Left ventricle myocardium inferior (tissue), 1 donor: ENCODE results near the gene COBLL1. TPM values are rescaled to one million over a fixed set of nuclear protein-coding genes. Genes with fewer than 3 reads are reported as not detected.

Experiments
- DNase-seq: peaks from one replicate; pipeline ENCODE4 v3.0.0-alpha.2; 2020
- H3K27ac ChIP-seq: fragments of 200-600 bp; replicated peaks from 2 replicates; pipeline ENCODE4 v1.8.0; 2021
- H3K27me3 ChIP-seq: fragments of 200-600 bp; 2 replicates; pipeline ENCODE4 v1.8.0; 2021; ENCODE audit warnings: low read depth
- H3K36me3 ChIP-seq: fragments of 200-600 bp; 2 replicates; pipeline ENCODE4 v1.8.0; 2021
- H3K4me1 ChIP-seq: fragments of 200-600 bp; 2 replicates; pipeline ENCODE4 v1.8.0; 2021
- H3K4me3 ChIP-seq: fragments of 200-600 bp; 2 replicates; pipeline ENCODE4 v1.8.0; 2021; ENCODE audit warnings: mild to moderate bottlenecking, moderate library complexity
- H3K9me3 ChIP-seq: fragments of 200-600 bp; replicated peaks from 2 replicates; pipeline ENCODE4 v1.8.0; 2021
- intact Hi-C: fragments of 100-400 bp; cut with micrococcal nuclease; formaldehyde crosslinking; loops from one replicate; pipeline ENCODE4 v1.11.0; 2022
- total RNA-seq: library from RNA; stranded (reverse); fragmentation: NEBNext Ultra II Directional; extraction: Animal tissue kit (Norgen Biotek cat#: 25700); gene quantifications from one replicate; pipeline ENCODE4 v1.2.1, GENCODE V29; 2021
- TF ChIP-seq, protein P1 (sequence below): fragments of 200-600 bp; IDR thresholded peaks from 2 replicates; pipeline ENCODE4 v1.8.0; 2021; ENCODE audit warnings: antibody characterized with exemption, mild to moderate bottlenecking, borderline replicate concordance
- donor health status: DM: no; HTN: yes; CAD: no; lungs with severe emphysema.

Gene COBLL1
- total RNA-seq, 1 donor from 2014 or later: 15.3 TPM

- Histone ChIP-seq H3K36me3 (no peaks in the 10 kb centered on the region), H3K4me3 (no peak overlapping the region), H3K4me1 (peaks cover 55% of the 10 kb centered on the region), H3K27ac (no peak overlapping the region), H3K27me3 (no peaks in the 10 kb centered on the region), H3K9me3 (no peaks in the 10 kb centered on the region)
- intact Hi-C loops: no loop called here
- TF ChIP-seq, protein P1, sequence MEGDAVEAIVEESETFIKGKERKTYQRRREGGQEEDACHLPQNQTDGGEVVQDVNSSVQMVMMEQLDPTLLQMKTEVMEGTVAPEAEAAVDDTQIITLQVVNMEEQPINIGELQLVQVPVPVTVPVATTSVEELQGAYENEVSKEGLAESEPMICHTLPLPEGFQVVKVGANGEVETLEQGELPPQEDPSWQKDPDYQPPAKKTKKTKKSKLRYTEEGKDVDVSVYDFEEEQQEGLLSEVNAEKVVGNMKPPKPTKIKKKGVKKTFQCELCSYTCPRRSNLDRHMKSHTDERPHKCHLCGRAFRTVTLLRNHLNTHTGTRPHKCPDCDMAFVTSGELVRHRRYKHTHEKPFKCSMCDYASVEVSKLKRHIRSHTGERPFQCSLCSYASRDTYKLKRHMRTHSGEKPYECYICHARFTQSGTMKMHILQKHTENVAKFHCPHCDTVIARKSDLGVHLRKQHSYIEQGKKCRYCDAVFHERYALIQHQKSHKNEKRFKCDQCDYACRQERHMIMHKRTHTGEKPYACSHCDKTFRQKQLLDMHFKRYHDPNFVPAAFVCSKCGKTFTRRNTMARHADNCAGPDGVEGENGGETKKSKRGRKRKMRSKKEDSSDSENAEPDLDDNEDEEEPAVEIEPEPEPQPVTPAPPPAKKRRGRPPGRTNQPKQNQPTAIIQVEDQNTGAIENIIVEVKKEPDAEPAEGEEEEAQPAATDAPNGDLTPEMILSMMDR: no peak
- no peak for DNase-seq
Measured at GRCh38 chr2:164815071-164815793, 26.4 kb downstream of the COBLL1 start.

GRCh38 chr2:164813535-164813934, 28.1 kb downstream of the COBLL1 start:
- Histone ChIP-seq H3K9me3 (no peaks in the 10 kb centered on the region), H3K27me3 (no peaks in the 10 kb centered on the region), H3K27ac (no peak overlapping the region), H3K4me3 (no peak overlapping the region), H3K36me3 (no peaks in the 10 kb centered on the region), H3K4me1 (peaks cover 69% of the 10 kb centered on the region)
- TF ChIP-seq, protein P1: no peak
- intact Hi-C loops: no loop called here
- no peak for DNase-seq

- H3K27ac ChIP-seq: peak overlapping the region; percentile 18
- intact Hi-C loops: no loop called here
- TF ChIP-seq, protein P1: no peak
Measured at GRCh38 chr2:164812378-164812777, 29.2 kb downstream of the COBLL1 start.

GRCh38 chr2:164811819-164812218, 29.8 kb downstream of the COBLL1 start:
- H3K4me3 ChIP-seq: no peak overlapping the region
- H3K4me1 ChIP-seq: peaks cover 76% of the 10 kb centered on the region
- TF ChIP-seq, protein P1: no peak
- H3K27ac ChIP-seq: peak overlapping the region; percentile 18
- H3K27me3 ChIP-seq: no peaks in the 10 kb centered on the region
- no peaks in the 10 kb centered on the region for H3K9me3 ChIP-seq
- intact Hi-C loops: no loop called here
- DNase-seq: no peak
- no peaks in the 10 kb centered on the region for H3K36me3 ChIP-seq

More at GRCh38 chr2:164812378-164812777, 29.2 kb downstream of the COBLL1 start:
- Histone ChIP-seq H3K4me1 (peaks cover 78% of the 10 kb centered on the region), H3K9me3 (no peaks in the 10 kb centered on the region), H3K27me3 (no peaks in the 10 kb centered on the region), H3K36me3 (no peaks in the 10 kb centered on the region), H3K4me3 (no peak overlapping the region)
- DNase-seq: no peak

GRCh38 chr2:164810843-164811242, 30.8 kb downstream of the COBLL1 start:
- intact Hi-C loops: no loop called here
- Histone ChIP-seq H3K9me3 (no peaks in the 10 kb centered on the region), H3K27ac (peak overlapping the region; percentile 18), H3K4me1 (peaks cover 66% of the 10 kb centered on the region), H3K27me3 (no peaks in the 10 kb centered on the region), H3K36me3 (no peaks in the 10 kb centered on the region), H3K4me3 (no peak overlapping the region)
- DNase-seq: no peak
- TF ChIP-seq, protein P1: no peak
